ACC112 (cell line): ENCODE data around the gene NOM1.
A peak's percentile ranks its signal among the peaks of the same experiment; 100 is the strongest.

Source experiments
- H2AFZ ChIP-seq: fragments of 200-600 bp; sonication (generic); one replicate; pipeline ENCODE4 v1.6.0; 2017; ENCODE audit warnings: antibody characterized with exemption, low read length; ENCODE audit not compliant: unreplicated experiment
- H3K27ac ChIP-seq: fragments of 200-600 bp; sonication (generic); 2 replicates; pipeline ENCODE4 v1.5.1; 2014; ENCODE audit warnings: low read depth, mild to moderate bottlenecking, antibody characterized with exemption, low read length, moderate library complexity
- H3K27me3 ChIP-seq: fragments of 200-600 bp; sonication (generic); 2 replicates; pipeline ENCODE4 v1.6.1; 2014; ENCODE audit warnings: mild to moderate bottlenecking, antibody characterized with exemption, low read length, moderate library complexity, mixed read lengths; ENCODE audit not compliant: insufficient read depth
- H3K36me3 ChIP-seq: fragments of 200-600 bp; sonication (generic); 2 replicates; pipeline ENCODE4 v1.6.1; 2016; ENCODE audit warnings: mild to moderate bottlenecking, antibody characterized with exemption, low read length, moderate library complexity, mixed read lengths; ENCODE audit not compliant: insufficient read depth
- H3K4me1 ChIP-seq: fragments of 200-600 bp; sonication (generic); one replicate; pipeline ENCODE4 v1.6.1; 2016; ENCODE audit warnings: low read length, mixed read lengths; ENCODE audit not compliant: insufficient read depth, unreplicated experiment, control insufficient read depth
- H3K4me3 ChIP-seq: fragments of 200-600 bp; sonication (generic); 2 replicates; pipeline ENCODE4 v1.5.1; 2014; ENCODE audit warnings: mild to moderate bottlenecking, low read depth, low read length
- H3K79me2 ChIP-seq: fragments of 200-600 bp; sonication (generic); one replicate; pipeline ENCODE4 v1.6.0; 2016; ENCODE audit warnings: low read length; ENCODE audit not compliant: control insufficient read depth, unreplicated experiment, insufficient read depth

Gene NOM1

DNA sequence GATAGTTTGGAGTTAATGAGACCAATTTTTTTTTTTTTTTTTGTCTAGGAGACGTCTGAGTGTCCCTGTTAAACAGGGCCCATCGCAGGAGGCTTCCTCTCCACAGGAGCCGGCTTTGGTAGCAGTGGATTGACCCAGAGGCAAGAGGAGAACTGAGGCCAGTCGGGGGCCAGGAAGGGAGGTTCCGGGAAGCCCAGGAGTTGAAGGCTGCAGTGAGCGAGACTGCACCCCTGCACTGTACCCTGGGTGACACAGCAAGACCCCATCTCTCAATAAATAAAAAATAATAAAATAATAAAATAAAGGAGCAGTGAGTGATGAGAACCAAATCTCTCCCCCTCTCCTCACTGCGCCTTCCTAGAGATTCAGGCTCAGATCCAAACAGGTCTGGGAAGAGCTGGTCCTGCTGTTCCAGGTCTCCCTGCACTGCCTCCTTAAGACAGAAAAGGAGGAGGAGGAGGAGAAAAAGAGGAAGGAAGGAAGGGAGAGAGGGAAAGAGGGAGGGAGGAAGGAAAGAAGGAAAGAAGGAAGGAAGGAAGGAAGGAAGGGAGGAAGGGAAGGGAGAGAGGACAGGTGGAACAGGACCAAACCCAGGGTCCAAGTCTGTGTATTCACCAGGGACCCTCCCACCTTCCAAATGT is 57.4 kb downstream of the NOM1 start:
- H3K79me2 ChIP-seq = no peaks in the 10 kb centered on the region
- H2AFZ ChIP-seq = no peak overlapping the region
- H3K27ac ChIP-seq = no peak overlapping the region
- H3K4me3 ChIP-seq = no peak overlapping the region
- peaks cover 96% of the 10 kb centered on the region for H3K27me3 ChIP-seq
- no peaks in the 10 kb centered on the region for H3K36me3 ChIP-seq
- H3K4me1 ChIP-seq = no peaks in the 10 kb centered on the region

DNA sequence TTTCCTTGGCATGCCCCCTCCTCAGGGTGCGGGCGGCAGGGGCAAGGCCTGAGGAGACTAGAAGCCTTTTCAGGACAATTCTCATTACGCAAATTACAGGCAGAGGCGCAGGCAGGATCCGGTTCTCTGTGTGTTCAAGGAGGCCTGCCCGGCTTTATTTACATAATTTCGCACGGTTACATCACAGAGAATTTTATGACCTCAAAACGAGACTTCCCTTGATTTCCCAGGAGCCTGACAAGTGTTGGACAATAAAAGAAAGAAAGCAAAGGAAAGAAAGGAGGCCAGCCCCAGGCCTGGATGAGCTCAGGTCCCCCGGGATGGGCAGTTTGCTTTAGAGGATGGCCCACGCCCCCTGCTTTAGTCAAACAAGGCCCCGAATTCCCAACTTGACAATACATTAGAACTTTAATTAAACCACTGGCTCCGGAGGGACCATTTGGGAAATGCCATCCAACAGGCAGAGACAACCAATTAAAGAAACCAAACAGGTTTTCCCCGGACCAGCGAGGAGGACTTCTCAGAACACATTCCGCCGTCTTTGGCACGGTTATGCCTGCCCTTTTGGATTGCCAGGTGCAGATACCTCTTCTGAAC is 58.1 kb downstream of the NOM1 start:
- Histone ChIP-seq H3K27ac (no peak overlapping the region), H2AFZ (no peak overlapping the region), H3K4me1 (no peaks in the 10 kb centered on the region), H3K79me2 (no peaks in the 10 kb centered on the region), H3K36me3 (no peaks in the 10 kb centered on the region), H3K4me3 (no peak overlapping the region), H3K27me3 (peaks cover 96% of the 10 kb centered on the region)

DNA sequence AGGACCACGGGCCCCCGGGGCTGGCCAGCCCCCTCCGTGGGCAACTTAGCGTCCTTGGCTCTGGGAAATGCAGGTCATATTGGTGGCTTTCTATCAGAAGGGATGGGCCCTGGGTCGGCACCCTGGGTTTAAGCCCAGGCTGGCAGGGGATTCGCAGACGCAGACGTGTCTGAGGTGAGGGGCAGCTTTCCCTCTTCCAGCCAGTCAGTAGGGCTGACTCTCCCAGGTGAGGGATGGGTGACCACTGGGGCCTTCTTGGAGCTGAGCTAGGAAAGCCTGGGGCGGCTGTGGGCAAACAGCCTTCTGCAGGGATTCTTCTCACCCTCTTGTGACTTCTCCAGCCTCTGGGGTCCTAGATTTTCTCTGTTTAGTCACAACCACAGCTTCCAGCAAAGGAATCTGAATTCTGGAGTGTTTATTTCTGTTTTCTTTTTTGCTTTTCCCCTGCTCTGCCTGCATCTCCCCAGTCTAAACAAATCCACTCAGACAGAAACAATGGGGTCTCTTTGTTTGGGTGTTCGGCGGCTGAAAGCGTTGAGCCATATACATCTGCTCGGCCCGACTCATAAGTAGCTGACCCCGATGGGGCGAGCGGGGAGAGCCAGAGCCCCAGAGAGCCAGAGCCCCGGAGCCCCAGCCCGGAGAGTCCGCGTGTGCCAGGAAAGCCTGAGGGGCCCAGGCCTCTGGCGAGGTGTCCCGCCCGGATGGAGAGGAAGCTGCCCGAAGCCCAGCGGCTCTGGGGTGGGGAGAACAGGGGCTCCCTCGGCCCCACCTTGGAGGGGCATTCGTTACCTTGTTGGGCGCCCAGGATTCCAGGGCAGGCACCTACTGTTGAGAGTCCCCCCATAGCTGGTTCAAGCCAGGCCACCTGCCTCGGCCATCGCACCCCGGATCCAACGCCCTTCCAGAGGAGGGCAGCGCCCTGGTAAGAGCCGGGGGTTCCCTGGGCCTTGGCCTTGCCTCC is 59.0 kb downstream of the NOM1 start:
- peaks cover 96% of the 10 kb centered on the region for H3K27me3 ChIP-seq
- no peaks in the 10 kb centered on the region for H3K36me3 ChIP-seq
- no peaks in the 10 kb centered on the region for H3K79me2 ChIP-seq
- H3K27ac ChIP-seq = no peak overlapping the region
- no peak overlapping the region for H2AFZ ChIP-seq
- no peak overlapping the region for H3K4me3 ChIP-seq
- no peaks in the 10 kb centered on the region for H3K4me1 ChIP-seq

DNA sequence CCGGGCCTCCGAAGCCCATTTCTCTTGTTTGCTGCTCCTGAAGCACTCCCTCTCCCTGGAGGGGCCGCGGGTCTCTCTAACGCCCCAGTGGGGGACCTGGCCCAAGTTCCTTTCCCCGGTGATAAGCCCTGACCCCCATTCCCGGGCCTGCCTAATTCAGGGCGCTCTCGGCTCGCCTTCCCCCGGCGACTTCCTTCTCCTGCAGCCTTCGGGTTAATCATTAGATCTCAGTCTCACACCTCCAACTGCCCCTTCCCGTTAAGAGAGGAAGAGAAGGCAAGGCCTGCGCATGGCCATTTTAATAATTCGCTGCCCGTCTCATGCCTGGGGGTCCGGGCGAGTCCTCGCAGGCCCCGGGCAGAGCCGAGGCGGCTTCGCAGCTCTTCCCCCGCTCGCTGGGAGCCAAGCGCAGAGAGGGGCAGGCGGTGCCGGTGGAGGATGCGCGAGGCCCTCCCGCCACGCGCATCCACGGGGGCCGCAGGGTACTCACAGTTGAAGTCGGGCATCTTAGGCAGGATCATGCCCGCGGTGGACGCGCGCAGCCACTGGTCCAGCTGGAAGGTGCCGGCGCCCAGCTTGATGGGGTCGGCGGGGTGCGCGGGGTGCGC is 59.8 kb downstream of the NOM1 start:
- H3K27me3 ChIP-seq = peaks cover 96% of the 10 kb centered on the region
- no peaks in the 10 kb centered on the region for H3K4me1 ChIP-seq
- H3K4me3 ChIP-seq = no peak overlapping the region

DNA sequence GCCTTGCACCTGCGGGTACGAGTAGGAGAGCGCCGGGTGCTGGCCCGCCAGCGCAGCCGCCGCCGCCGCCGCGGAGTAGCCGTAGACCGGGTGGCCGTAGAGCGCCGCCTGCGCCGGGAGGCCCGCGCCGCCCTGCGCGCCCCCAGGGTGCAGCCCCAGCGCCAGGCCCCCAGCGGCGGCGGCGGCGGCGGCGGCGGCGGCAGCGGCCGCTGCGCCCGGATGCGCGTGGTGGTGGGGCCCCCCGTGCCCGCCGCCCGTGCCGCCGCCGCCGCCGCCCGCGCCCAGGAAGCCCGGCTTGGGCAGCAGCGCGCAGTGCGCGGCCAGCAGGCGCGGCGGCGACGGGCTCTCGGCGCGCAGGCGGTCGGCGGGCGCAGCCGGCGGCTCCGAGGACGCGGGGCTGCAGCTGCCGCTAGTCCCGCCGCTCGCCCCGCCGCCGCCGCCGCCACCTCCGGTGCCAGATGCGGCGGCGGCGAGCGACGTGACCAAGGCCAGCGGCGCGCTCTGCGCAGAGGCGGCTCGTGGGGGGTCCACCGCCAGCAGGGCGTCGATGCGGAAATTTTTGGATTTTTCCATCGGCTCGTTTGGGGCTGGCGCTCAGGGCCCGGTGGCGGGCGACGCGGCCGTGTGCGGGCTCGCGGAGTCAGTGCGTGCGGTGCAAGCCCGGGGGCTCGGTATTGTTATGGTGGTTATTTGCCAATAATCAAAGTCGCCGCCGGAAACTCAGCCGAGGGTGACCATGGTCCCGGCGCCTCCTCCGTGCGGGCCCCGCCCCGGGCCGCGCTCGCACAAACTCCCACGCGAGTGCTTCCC is 60.5 kb downstream of the NOM1 start:
- no peak overlapping the region for H2AFZ ChIP-seq
- H3K4me1 ChIP-seq = no peaks in the 10 kb centered on the region
- peaks cover 96% of the 10 kb centered on the region for H3K27me3 ChIP-seq
- no peak overlapping the region for H3K27ac ChIP-seq
- no peaks in the 10 kb centered on the region for H3K36me3 ChIP-seq
- peak overlapping the region; percentile 16; the same call in 1 of the 2 replicates for H3K4me3 ChIP-seq
- no peaks in the 10 kb centered on the region for H3K79me2 ChIP-seq

More for the DNA sequence above, 59.8 kb downstream of the NOM1 start:
- no peak overlapping the region for H3K27ac ChIP-seq
- no peaks in the 10 kb centered on the region for H3K79me2 ChIP-seq
- no peaks in the 10 kb centered on the region for H3K36me3 ChIP-seq
- no peak overlapping the region for H2AFZ ChIP-seq

DNA sequence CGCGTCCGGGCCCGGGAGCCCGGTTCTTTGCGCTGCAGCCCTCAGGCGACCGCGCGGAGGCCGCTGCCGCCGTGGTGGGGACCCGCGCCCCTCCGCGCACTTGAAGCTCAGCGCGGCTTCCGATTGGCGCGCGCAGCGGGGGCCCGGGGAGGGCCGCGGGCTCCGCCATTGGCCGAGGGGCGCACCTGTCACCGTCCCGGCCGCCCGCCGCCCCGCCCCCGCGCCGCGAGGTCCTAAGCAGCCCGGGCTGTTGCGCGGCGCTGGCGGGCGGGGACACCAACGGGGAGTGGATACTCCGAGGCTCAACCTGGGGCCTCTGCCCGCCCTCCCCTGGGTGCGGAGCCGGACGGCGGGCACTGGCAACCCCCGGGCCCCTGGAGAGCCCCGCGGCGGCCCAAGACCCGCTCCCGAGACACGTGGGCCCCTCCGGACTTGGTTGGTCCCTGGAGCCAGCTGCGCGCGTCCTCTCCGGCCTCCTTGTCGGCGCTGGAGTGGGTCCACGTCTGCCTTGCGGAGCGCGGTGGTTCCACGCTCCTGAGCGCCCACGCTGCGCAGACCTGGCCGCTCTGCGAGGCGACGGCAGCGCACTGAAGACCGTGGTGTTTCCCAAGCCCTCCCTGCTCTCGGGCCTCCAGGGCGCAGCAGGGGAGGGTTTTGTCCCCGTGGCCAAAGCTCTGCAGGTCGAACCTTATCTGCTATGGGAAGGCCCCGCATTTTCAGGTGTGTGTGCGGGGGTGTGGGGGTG is 61.2 kb downstream of the NOM1 start, which contains the start of gene MNX1:
TSS of gene MNX1 (minus strand) at position 76 of the 745 bp plus-strand sequence. CDS start 313 bp downstream, outside the sequence.
- Histone ChIP-seq H3K4me1 (no peaks in the 10 kb centered on the region), H3K79me2 (no peaks in the 10 kb centered on the region), H3K27ac (no peak within 1 kb of the TSS), H3K4me3 (peak within 1 kb of the TSS; percentile 16; the same call in 1 of the 2 replicates), H2AFZ (no peak within 1 kb of the TSS), H3K27me3 (peaks cover 96% of the 10 kb centered on the region), H3K36me3 (no peaks in the 10 kb centered on the region)

DNA sequence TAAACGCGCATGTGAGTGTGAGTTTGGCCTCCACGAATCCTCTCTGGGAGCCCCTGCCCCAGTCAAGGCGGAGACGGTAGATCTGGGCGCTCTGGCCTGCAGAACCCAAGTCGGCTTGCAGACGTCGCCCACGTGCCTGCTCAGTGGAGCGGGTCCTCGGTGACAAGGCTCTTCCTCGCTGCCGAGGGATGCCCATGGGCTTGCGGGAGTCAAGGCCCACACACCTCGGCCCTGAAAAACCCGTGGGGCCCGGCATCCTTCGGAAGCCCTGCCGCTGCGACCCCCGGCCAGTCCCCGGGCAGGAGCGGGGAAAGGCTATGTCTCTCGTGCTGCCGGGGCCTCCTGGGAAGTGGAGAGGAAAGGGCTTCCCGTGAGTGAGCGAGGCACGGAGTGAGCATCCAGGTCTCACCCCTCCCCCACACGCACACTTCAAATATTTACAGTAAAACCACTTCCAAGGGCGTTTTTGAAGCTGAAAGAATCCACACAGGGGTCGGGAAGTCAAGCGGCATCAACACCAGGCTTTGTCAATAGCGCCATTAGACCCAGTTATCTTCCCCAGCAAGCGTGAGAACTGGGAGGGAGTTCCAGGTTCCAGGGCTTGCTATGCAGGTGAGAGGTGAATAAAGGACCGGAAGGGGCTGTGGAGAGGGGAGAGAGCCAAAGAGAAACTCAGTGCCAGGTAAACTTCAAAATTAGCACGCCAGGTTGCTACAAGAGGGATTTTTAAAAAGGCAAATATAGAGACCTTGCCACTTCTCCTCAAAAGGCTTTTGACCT is 62.0 kb downstream of the NOM1 start:
- H3K4me1 ChIP-seq = no peaks in the 10 kb centered on the region

DNA sequence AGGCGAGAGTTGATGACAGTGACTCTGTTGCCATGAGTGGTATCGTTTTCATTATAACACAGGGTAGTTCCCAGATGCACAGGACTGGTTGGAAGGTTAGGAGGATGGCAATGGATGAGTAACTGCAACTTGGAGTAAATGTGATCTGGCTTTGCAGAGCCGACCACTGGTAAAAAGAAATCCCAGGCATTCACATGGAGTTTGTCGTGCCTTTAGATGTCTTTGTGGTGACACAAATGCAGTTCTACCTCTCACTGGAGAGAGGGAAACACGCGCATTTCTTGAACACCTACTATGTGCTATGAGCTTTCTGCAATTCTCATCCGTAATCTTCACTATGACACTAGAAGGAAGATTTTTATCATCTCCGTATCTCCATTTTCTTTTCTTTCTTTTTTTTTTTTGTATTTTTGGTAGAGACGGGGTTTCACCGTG is 62.6 kb downstream of the NOM1 start:
- Histone ChIP-seq H3K27me3 (peaks cover 96% of the 10 kb centered on the region), H3K27ac (no peak overlapping the region), H3K4me3 (no peak overlapping the region), H3K36me3 (no peaks in the 10 kb centered on the region), H3K79me2 (no peaks in the 10 kb centered on the region), H2AFZ (no peak overlapping the region), H3K4me1 (no peaks in the 10 kb centered on the region)

More for the DNA sequence above, 62.0 kb downstream of the NOM1 start:
- H2AFZ ChIP-seq = no peak overlapping the region
- H3K27ac ChIP-seq = no peak overlapping the region
- no peaks in the 10 kb centered on the region for H3K79me2 ChIP-seq
- H3K27me3 ChIP-seq = peaks cover 96% of the 10 kb centered on the region
- no peaks in the 10 kb centered on the region for H3K36me3 ChIP-seq
- no peak overlapping the region for H3K4me3 ChIP-seq

DNA sequence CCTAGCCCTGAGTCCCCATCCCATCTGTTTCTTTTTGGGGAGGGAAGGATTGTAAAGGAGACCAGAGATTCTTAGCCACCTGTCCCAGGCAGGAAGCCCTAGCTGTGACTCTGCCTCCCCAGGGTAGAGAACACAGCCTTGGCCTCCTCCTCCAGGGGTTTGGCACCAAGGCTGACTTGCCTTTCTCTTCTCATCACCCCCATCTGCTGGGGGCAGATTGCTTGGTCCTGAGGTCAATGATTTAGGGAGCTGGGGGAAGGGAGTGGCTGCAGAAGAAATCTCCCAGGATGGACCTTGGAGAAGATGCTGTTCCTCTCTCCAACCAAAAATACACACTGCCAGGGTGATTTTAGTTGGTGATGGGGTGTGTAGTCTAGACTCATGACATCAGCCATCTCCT is 63.6 kb downstream of the NOM1 start:
- H3K79me2 ChIP-seq = no peaks in the 10 kb centered on the region
- H3K4me1 ChIP-seq = no peaks in the 10 kb centered on the region
- H3K36me3 ChIP-seq = no peaks in the 10 kb centered on the region
- H3K27me3 ChIP-seq = peaks cover 96% of the 10 kb centered on the region
- no peak overlapping the region for H3K27ac ChIP-seq
- no peak overlapping the region for H2AFZ ChIP-seq
- no peak overlapping the region for H3K4me3 ChIP-seq
